Pancreas (tissue), 10 donors: ENCODE results near the gene SLC49A3. TPM values are rescaled to one million over a fixed set of nuclear protein-coding genes. Genes with fewer than 3 reads are reported as not detected.
"Not testable (repeated sequence)": the region's sequence is repeated elsewhere in the genome, so short reads cannot be mapped to it uniquely, and the experiment has no call there.

Experiments
- ATAC-seq, 4 donors: fragments of 200-7000 bp; cut with Tn5 transposase; one replicate each; pipeline versions ENCODE4 v1.8.0 to v1.9.1; 2020; ENCODE audit warnings: mild to moderate bottlenecking in 4 of 4, moderate library complexity in 4 of 4
- DNase-seq, 6 donors: peaks; one replicate each; pipeline ENCODE4 v3.0.0-alpha.2; 2020
- FAIRE-seq: peaks from 2 replicates; lab custom pipeline; 2012; peaks lifted over from hg19 to GRCh38; lab: Jason Lieb, UNC
- H3K27ac ChIP-seq, 4 donors: fragments of 200-600 bp; sonication (generic); 1 replicate in 3 of 4; 2 replicates in 1 of 4; pipeline versions ENCODE4 v1.5.0 to v1.8.0; 2020
- H3K27me3 ChIP-seq, 4 donors: fragments of 200-600 bp; one replicate each; pipeline ENCODE4 v1.8.0; 2021
- H3K36me3 ChIP-seq, 3 donors: fragments of 200-600 bp; sonication (generic) in 1 of 3; one replicate each; pipeline versions ENCODE4 v1.5.0 to v1.8.0; 2020 to 2021
- H3K4me1 ChIP-seq, 3 donors: fragments of 200-600 bp; one replicate each; pipeline ENCODE4 v1.8.0; 2021
- H3K4me3 ChIP-seq, 4 donors: fragments of 200-600 bp; sonication (generic) in 2 of 4; one replicate each; pipeline versions ENCODE4 v1.5.0 to v1.8.0; 2020 to 2021
- H3K9me3 ChIP-seq, 4 donors: fragments of 200-600 bp; one replicate each; pipeline ENCODE4 v1.8.0; 2021
- CTCF ChIP-seq, 4 donors: fragments of 200-600 bp; sonication (generic) in 3 of 4; IDR thresholded peaks; one replicate each; pipeline versions ENCODE4 v1.5.0 to v1.8.0; 2021; ENCODE audit warnings: antibody characterized with exemption in 4 of 4
- WGBS, 2 donors: extraction: QIAGEN DNeasy Blood & Tissue Kit; methylation state at CpG; one replicate each; pipeline ENCODE4 v1.1.7; 2013; 5-methylcytosine and 5-hydroxymethylcytosine counted together
- intact Hi-C, 3 donors: fragments of 100-400 bp; cut with DNase I; formaldehyde crosslinking; loops; one replicate each; pipeline versions ENCODE4 v1.11.1 to v1.14.2; 2022
- polyA plus RNA-seq, 2 donors: library from polyadenylated mRNA; stranded (reverse); fragments of 200-250 nt; gene quantifications; one replicate each; pipeline ENCODE4 v1.2.3, GENCODE V29; 2013
- total RNA-seq, 6 donors: library from RNA; stranded (reverse); fragmentation: NEBNext Ultra II Directional in 4 of 6; extraction: Animal tissue kit (Norgen Biotek cat#: 25700) in 4 of 6; gene quantifications; one replicate each; pipeline versions ENCODE4 v1.2.1 to v1.2.4, GENCODE V29; 2021 to 2023
- donor health status: healthy with polysubstance abuse.
- donor health status: DM: no; HTN: no; CAD: no; lungs with moderate emphysema.
- donor health status: DM: no; HTN: no; CAD: no.
- donor health status: control.
- donor health status: control.
- donor health status: Bipolar disorder and iron deficiency.
- donor health status: DM: yes; HTN: yes; CAD: no.
- donor health status: DM: no; HTN: no; CAD: no.
- donor health status: DM: no; HTN: no; CAD: no.
- donor health status: DM: yes; HTN: yes; CAD: no.

The SLC49A3 gene
- total and polyA plus RNA-seq, 8 donors = 3.3 to 20.8 (median 6.1) TPM

GRCh38 chr4:703336-704197 is 14.6 kb upstream of the SLC49A3 start:
- H3K36me3 ChIP-seq = no peaks in the 10 kb centered on the region
- H3K27me3 ChIP-seq = no peaks in the 10 kb centered on the region
- H3K27ac ChIP-seq = no peak overlapping the region
- no peak for ATAC-seq
- TF ChIP-seq CTCF (IDR thresholded peaks at IDR 0.05) = no peak
- H3K4me3 ChIP-seq = no peak overlapping the region
- H3K4me1 ChIP-seq = peaks cover 0 to 6% (median 0%) of the 10 kb centered on the region in 3 donors
- H3K9me3 ChIP-seq = no peaks in the 10 kb centered on the region
- DNase-seq = peak in 1 of 6 donors; percentile 69
- WGBS, 2 donors = 77 to 92% methylated on average over 10 of the region's 10 CpGs
- intact Hi-C loops = no loop called here
- no peak for FAIRE-seq

- no peak overlapping the region for H3K4me3 ChIP-seq
- no peak for TF ChIP-seq CTCF (IDR thresholded peaks at IDR 0.05)
- no peaks in the 10 kb centered on the region for H3K27me3 ChIP-seq
- no peaks in the 10 kb centered on the region for H3K9me3 ChIP-seq
- H3K36me3 ChIP-seq = no peaks in the 10 kb centered on the region
- intact Hi-C loops = no loop called here
- 69 to 70% methylated on average over 7 of the region's 7 CpGs for WGBS, 2 donors
- ATAC-seq = no peak
- H3K27ac ChIP-seq = no peak overlapping the region
- no peak for FAIRE-seq
- H3K4me1 ChIP-seq = no peaks in the 10 kb centered on the region
- DNase-seq = peak in 1 of 6 donors; percentile 31
Measured at GRCh38 chr4:702618-703048, 13.7 kb upstream of the SLC49A3 start.

- no peaks in the 10 kb centered on the region for H3K9me3 ChIP-seq
- 60 to 73% methylated on average over 16 of the region's 16 CpGs for WGBS, 2 donors
- no peak for ATAC-seq
- H3K27me3 ChIP-seq = no peaks in the 10 kb centered on the region
- no peaks in the 10 kb centered on the region for H3K36me3 ChIP-seq
- peak in 1 of 6 donors; percentile 26 for DNase-seq
- intact Hi-C loops = no loop called here
- no peaks in the 10 kb centered on the region for H3K4me1 ChIP-seq
- H3K4me3 ChIP-seq = no peak overlapping the region
- H3K27ac ChIP-seq = no peak overlapping the region
- FAIRE-seq = no peak
- no peak for TF ChIP-seq CTCF (IDR thresholded peaks at IDR 0.05)
Measured at GRCh38 chr4:700587-701264, 11.8 kb upstream of the SLC49A3 start.

GRCh38 chr4:699816-700580 is 11.0 kb upstream of the SLC49A3 start:
- DNase-seq (peak in 1 of 6 donors; percentile 26), ATAC-seq (no peak), FAIRE-seq (no peak)
- Histone ChIP-seq H3K36me3 (no peaks in the 10 kb centered on the region), H3K27me3 (no peaks in the 10 kb centered on the region), H3K4me1 (no peaks in the 10 kb centered on the region), H3K4me3 (no peak overlapping the region), H3K9me3 (no peaks in the 10 kb centered on the region), H3K27ac (no peak overlapping the region)
- intact Hi-C loops = no loop called here
- 63 to 66% methylated on average over 27 of the region's 27 CpGs for WGBS, 2 donors
- no peak for TF ChIP-seq CTCF (IDR thresholded peaks at IDR 0.05)

GRCh38 chr4:694341-694940 is 5.5 kb upstream of the SLC49A3 start:
- H3K4me3 ChIP-seq, H3K27me3 ChIP-seq, intact Hi-C loops, H3K9me3 ChIP-seq, H3K36me3 ChIP-seq, H3K27ac ChIP-seq, FAIRE-seq, ATAC-seq, H3K4me1 ChIP-seq: not testable (repeated sequence)
- DNase-seq = peak in 1 of 6 donors; percentile 3
- 72 to 82% methylated on average over 12 of the region's 12 CpGs for WGBS, 2 donors
